NOMO-1 (cell line): ENCODE data around the gene SRI.
A peak's percentile ranks its signal among the peaks of the same experiment; 100 is the strongest.

Experiments
- DNase-seq, 2 experiments: peaks; one replicate each; lab custom pipeline; 2025; ENCODE audit not compliant: unreplicated experiment in 2 of 2; lab: John Stamatoyannopoulos, UW

The SRI gene

DNA sequence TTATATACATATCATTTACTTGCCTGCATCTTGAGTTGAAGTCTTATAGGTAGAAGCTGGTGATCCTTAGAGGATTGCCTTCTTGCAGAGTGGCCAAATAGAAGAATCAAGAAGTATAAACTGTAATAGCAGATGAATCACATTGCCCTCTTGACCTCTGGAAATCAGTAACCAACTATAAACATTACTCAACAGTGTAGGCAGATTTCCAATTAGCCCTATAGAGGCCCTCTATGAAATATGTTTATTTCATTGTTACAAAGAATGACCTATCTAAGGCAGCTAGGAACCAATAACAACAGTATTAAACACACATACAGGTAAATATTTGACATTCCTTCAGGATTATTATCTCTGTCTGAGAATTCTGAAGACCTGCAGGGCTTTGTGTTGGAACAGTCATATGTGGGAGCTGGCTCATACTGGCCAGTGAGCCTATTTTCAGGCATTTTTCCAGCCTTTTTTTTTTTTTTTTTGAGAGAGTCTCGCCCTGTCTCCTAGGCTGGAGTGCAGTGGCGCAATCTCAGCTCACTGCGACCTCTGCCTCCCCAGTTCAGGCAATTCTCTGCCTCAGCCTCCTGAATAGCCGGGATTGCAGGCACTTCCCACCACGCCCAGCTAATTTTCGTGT lies 7.2 kb upstream of the SRI start:
- DNase-seq = peak; percentile 19 to 69

- no peak for DNase-seq
Observed at GRCh38 chr7:88226201-88226600, 6.4 kb upstream of the SRI start.

DNA sequence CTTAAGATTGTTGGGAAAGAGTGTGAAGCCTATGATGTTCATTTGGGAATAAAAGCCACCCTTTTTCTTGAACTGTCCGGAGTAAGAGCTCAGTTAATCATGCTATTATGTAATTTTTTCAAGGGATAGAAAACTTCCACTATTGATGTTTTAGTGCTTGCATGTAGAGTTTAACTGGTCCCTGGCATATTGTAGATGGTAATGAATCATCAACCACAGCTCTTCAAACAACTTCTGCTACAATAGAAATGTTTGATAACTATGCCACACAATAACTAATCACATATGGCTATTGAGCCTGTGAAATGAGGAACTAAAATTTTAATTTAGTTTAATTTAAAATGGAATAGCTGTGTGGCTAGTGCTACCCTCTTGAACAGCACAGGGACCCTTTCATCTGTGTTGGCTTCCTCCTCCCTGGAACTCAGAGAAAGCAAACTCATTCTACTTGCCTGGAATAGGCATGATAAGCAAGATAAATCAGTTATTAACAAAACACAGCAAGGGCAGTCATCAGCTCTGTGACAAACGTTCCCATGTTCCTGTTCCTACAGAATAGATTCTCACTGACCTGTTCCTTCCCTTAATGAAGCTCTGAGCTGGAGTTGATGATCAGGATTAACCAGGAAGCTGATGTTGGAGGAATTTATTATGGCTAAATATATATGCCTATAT lies 4.9 kb upstream of the SRI start:
- DNase-seq = peak; percentile 73 to 97

- no peak for DNase-seq
Observed at GRCh38 chr7:88223265-88223664, 3.4 kb upstream of the SRI start.

DNA sequence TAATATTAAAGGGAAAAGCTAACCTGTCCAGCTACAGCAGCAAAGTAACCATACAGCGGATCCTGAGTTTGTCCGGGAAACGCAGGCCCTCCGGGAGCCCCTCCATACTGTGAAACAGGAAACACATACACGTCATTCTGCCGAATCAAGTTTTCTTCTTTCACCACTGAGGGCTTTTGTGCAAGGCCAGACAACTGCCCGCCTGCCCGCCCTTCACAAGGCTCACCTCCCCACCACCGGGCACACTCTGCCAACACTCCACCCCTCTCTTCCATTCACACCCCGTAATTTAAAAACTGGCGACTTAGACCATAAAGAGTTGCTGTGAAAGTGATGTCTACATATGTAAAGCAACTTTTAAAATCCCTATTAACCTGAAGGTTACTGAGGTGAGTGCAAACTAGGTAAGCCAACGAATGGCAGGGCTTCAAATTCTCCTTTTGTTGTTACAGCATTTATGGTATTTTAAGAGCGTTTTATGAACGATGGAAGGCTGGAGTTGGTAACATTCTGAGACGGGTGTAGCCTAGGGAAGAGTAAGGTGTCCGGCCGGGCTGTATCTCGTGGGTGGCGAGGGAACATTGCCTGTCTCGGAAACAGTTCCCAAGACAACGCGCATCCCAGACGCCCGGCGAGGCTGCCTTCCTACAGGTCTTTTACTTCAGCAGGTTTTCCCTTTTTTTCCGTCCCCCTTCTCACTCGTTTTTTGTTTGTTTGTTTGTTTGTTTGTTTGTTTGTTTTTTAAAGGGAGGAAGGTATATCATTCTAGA lies 817 bp downstream of the SRI start:
- peak; percentile 88 to 89 for DNase-seq

DNA sequence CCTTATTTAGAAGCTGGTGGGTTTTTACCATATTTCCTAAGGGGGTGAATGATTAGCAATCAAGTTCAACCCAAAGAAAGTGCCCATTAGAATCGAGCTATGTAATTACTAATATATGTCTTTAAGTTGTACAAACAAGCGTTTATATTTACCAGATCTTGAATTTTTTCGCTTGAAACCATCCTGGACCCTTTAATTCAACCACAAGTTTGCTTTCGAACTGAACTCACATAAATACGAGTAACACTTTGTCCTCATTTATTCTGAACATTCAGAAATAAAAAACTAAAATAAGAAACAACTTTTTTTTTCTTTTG lies 1.5 kb downstream of the SRI start:
- DNase-seq = peak in 1 of 2 experiments; percentile 55

- peak in 1 of 2 experiments; percentile 86 for DNase-seq
Observed at GRCh38 chr7:88217675-88218428, 2.0 kb downstream of the SRI start.

DNA sequence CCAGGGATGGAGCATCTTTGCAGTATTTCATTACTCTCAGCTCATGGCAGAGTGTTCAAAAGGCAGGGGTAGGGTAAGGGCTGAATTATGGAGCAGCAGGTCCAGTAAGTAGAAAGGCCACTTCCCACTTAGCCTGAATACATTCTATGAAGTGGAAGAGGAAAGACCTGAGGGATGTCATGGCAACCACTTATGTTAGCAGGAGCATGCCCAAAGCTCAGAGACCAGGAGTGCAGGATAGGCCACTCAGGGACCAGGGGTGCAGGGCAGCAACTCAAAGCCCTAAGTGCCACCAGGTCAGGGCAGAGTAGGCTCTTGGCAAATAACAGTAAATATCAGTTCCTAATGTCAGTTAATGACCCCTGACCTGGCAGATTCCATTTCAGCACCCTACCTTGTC lies 3.6 kb downstream of the SRI start:
- no peak for DNase-seq

GRCh38 chr7:88215295-88215694 lies 4.5 kb downstream of the SRI start:
- DNase-seq = no peak

- no peak for DNase-seq
Observed at GRCh38 chr7:88214456-88214855, 5.4 kb downstream of the SRI start.

- no peak for DNase-seq
Observed at GRCh38 chr7:88212918-88213317, 6.9 kb downstream of the SRI start.

DNA sequence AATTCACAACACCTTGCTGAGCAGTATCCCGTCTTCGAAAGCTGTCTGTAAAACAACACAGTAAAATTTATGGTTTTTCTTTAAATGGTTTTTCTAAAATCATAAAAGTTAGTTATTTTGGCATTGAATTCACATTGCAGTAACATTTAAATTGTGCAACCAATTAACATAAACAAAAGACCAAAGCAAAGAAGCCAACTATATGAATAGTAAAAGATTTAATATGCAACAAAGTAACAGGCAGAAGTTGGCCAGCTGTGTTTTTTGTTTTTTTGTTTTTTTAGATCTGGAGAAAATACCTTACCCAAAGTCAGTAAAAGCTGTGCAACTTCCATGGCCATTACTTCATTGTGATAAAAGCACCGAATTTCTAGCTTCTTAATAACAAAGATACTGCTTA lies 11.3 kb downstream of the SRI start:
- no peak for DNase-seq

DNA sequence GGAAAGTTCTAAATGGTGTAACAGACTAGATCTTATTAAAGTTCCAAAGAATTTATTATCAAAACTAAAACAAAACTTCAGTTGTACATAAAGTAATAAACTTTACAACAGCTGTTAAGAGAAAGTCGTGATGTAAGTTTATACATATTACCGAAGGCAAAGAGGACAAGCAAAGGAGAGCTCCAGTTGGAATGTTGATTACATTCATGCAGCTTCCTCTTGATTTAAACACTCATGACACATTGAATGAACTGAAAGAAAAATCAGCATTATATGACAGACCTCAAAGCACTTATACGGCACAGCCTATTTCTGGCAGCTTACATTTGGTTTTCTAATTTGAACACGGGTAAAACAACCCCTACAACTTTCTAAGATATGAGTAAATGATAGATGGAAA lies 13.6 kb downstream of the SRI start:
- DNase-seq = no peak

DNA sequence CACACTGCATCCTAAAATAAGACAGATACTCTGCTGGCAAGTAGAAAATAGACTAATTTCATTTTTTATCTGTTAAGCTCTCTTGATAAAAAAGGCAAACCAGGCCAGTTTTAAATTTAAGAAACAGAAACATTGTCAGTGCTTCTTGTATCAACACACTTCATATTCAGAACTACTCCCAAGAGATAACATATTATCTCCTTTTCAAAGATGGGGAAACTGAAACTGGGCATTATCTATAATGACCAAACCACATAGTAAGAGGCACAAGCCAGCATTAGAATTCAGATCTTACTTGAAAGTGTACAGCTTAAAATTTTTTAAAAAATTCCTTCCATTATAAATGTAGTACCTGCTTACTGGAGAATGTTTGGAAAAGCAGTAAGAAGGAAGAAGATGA lies 14.7 kb downstream of the SRI start:
- no peak for DNase-seq

DNA sequence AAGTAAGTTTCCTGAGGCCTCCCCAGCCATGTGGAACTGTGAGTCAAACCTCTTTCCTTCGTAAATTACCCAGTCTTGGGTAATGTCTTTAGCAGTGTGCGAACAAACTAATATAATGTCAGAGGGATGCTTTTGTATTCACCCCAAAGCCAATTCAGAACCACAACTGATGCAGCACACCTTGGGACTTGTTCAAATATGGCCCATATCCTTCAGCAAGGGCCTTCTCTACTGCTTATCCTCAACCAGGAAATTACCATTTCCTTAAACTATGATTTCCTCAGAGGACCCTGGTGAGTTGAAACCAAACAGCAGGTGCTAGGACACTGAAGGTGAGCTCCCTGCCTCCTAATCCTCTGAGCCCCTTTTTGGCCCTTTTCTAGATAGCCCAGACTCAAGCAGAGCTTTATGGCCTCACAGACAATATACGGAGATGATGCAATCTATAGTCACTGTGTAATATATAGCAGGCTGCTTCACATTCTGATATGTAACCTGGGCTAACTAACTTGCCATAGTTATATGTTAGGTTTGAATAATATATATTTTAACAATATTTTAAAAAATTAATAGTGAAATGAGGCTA lies 15.2 kb downstream of the SRI start:
- no peak for DNase-seq

- DNase-seq = no peak
Observed at GRCh38 chr7:88203401-88203800, 16.4 kb downstream of the SRI start.

DNA sequence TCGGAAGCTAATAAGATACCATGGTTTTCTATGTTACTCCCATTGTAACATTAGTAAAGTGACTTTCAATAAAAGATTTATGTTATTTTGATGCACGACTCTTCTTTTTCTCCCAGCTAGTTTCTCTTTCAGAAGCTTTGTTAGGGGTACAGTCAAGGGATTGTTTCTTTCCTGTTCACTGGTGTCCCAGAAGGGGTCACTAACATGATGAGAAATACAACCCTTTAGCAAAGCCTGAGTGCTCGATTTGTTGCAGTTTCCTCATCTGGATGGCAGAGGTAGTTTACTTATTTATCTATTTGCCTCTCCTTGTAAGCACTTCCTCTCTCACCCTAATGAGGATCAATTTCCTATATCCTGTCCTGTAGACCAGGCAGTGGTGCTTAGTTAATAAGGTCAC lies 17.0 kb downstream of the SRI start:
- no peak for DNase-seq

DNA sequence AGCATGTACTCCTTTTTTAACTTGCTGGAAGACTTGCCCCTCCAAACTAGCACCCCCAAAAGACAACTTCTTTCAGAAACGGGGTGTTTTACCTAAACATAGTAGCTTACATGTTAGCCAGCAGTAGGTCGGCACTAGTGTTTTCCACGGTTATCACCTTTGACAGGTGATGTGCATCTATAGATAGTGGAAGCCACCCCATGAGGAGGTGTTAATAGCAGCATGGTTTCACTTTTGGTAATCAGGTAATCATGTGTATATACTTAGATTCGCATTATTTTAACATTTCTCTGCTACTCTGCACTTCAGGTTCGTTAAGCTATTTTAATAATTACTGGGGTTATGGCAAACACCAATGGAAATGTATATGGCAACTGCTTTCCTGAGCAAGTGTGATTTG lies 17.6 kb downstream of the SRI start:
- no peak for DNase-seq

GRCh38 chr7:88201305-88201704 lies 18.5 kb downstream of the SRI start:
- DNase-seq = no peak

GRCh38 chr7:88200789-88201188 lies 19.0 kb downstream of the SRI start:
- DNase-seq = no peak

DNA sequence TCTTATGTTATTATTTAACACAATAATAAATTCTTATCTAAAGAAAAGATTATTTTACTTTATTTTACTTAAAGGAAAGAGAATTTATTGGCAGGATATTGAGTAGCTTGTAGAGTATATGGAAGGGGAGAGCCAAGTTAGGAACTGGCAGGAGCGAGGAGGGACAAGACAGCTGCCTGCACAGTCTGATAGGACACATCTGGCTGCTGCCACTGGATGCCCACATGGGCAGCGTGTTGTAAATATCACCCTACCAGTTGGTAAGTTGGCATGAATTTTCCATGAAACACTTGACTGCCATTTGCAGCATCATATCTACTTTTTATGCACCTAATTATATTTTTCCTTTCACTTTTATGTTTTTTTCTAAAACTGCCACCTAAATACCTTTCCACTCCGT lies 19.6 kb downstream of the SRI start:
- no peak for DNase-seq
